ENCODE results near the gene PDGFC.
A peak's percentile ranks its signal among the peaks of the same experiment; 100 is the strongest.

PDGFC gene

GRCh38 chr4:156924774-156925315, 46.8 kb downstream of the PDGFC start:
- Histone ChIP-seq H3K27ac (ENCODE audit: insufficient read depth in 1 of 2, low read depth in 1 of 2, low read length in 2 of 2, poor library complexity in 1 of 2, severe bottlenecking in 2 of 2) (no peak overlapping the region), H3K4me3 (ENCODE audit: control insufficient read depth in 1 of 7, extremely low read depth in 1 of 7, insufficient read depth in 4 of 7, low read depth in 2 of 7, low read length in 6 of 7) (no peak overlapping the region), H3K4me1 (ENCODE audit: control extremely low read depth in 1 of 4, control insufficient read depth in 4 of 4, insufficient read depth in 4 of 4, low read length in 3 of 4) (peaks cover 6 to 23% (median 9%) of the 10 kb centered on the region in 4 experiments), H3K36me3 (ENCODE audit: control insufficient read depth in 4 of 4, insufficient read depth in 4 of 4, low read length in 3 of 4) (peaks cover 0 to 2% (median 0%) of the 10 kb centered on the region in 4 experiments), H3K9me3 (ENCODE audit: control extremely low read depth in 1 of 5, control insufficient read depth in 4 of 5, insufficient read depth in 2 of 5, low read depth in 1 of 5, low read length in 4 of 5) (peaks cover 0 to 4% (median 4%) of the 10 kb centered on the region in 5 experiments), H3K27me3 (replicated peaks in 2 of 5; ENCODE audit: control insufficient read depth in 4 of 5, insufficient read depth in 5 of 5, low read length in 4 of 5) (no peaks in the 10 kb centered on the region)
- peak in 1 of 3 donors; percentile 6 for DNase-seq
- ChIA-PET CTCF (interaction anchor here (1.7 kb wide), 1 partner anchor 16 kb away, joined by 3 read pairs; no protein-coding TSS in a partner anchor), POLR2A (no interaction called here)

DNA sequence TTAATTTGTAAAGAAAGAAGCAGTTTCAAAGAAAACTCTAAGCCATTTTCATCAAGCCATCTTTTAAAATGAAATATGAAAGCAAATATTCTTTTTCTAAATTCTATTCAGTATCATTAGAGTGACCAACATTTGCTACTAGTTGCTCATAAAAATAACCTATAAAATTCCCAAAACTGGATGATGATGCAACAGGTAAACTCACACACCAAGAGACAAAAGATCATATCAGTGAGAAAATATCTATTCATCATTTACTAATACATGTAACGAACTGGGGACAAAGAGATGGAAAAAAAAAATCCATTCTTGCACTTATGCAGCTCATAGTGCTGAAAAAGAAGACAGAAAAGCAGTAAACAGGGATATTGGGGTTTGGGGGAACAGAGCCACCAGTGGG, 48.1 kb downstream of the PDGFC start:
- ChIA-PET CTCF (interaction anchor here (0.6 to 1.7 kb wide), 2 partner anchors 15 to 17 kb away, joined by 3 to 4 read pairs; no protein-coding TSS in a partner anchor), POLR2A (no interaction called here)
- peaks cover 0 to 6% (median 4%) of the 10 kb centered on the region in 5 experiments for H3K9me3 ChIP-seq (ENCODE audit: control extremely low read depth in 1 of 5, control insufficient read depth in 4 of 5, insufficient read depth in 2 of 5, low read depth in 1 of 5, low read length in 4 of 5)
- H3K4me1 ChIP-seq (ENCODE audit: control extremely low read depth in 1 of 4, control insufficient read depth in 4 of 4, insufficient read depth in 4 of 4, low read length in 3 of 4), result peaks cover 6 to 14% (median 9%) of the 10 kb centered on the region in 4 experiments
- DNase-seq, result no peak
- H3K27me3 ChIP-seq (replicated peaks in 2 of 5; ENCODE audit: control insufficient read depth in 4 of 5, insufficient read depth in 5 of 5, low read length in 4 of 5), result no peaks in the 10 kb centered on the region
- WGBS (ENCODE audit: insufficient coverage), result no CpG with 5 or more reads among the region's 1 CpG
- no peak overlapping the region for H3K27ac ChIP-seq (ENCODE audit: insufficient read depth in 1 of 2, low read depth in 1 of 2, low read length in 2 of 2, poor library complexity in 1 of 2, severe bottlenecking in 2 of 2)
- H3K36me3 ChIP-seq (ENCODE audit: control insufficient read depth in 4 of 4, insufficient read depth in 4 of 4, low read length in 3 of 4), result peaks cover 0 to 4% (median 0%) of the 10 kb centered on the region in 4 experiments
- no peak overlapping the region for H3K4me3 ChIP-seq (ENCODE audit: control insufficient read depth in 1 of 7, extremely low read depth in 1 of 7, insufficient read depth in 4 of 7, low read depth in 2 of 7, low read length in 6 of 7)

- Histone ChIP-seq H3K9me3 (ENCODE audit: control extremely low read depth in 1 of 5, control insufficient read depth in 4 of 5, insufficient read depth in 2 of 5, low read depth in 1 of 5, low read length in 4 of 5) (peaks cover 2 to 23% (median 11%) of the 10 kb centered on the region in 5 experiments), H3K27me3 (replicated peaks in 2 of 5; ENCODE audit: control insufficient read depth in 4 of 5, insufficient read depth in 5 of 5, low read length in 4 of 5) (no peaks in the 10 kb centered on the region), H3K4me3 (ENCODE audit: control insufficient read depth in 1 of 7, extremely low read depth in 1 of 7, insufficient read depth in 4 of 7, low read depth in 2 of 7, low read length in 6 of 7) (no peak overlapping the region), H3K4me1 (ENCODE audit: control extremely low read depth in 1 of 4, control insufficient read depth in 4 of 4, insufficient read depth in 4 of 4, low read length in 3 of 4) (no peaks in the 10 kb centered on the region), H3K27ac (ENCODE audit: insufficient read depth in 1 of 2, low read depth in 1 of 2, low read length in 2 of 2, poor library complexity in 1 of 2, severe bottlenecking in 2 of 2) (no peak overlapping the region), H3K36me3 (ENCODE audit: control insufficient read depth in 4 of 4, insufficient read depth in 4 of 4, low read length in 3 of 4) (peaks cover 0 to 6% (median 1%) of the 10 kb centered on the region in 4 experiments)
- DNase-seq, result no peak
- ChIA-PET CTCF (interaction anchor here (0.8 kb wide), 1 partner anchor 40 kb away, joined by 3 read pairs; no protein-coding TSS in a partner anchor), POLR2A (no interaction called here)
- 100% methylated on average over 2 of the region's 2 CpGs for WGBS (ENCODE audit: insufficient coverage)
These were observed 56.4 kb downstream of the PDGFC start for GRCh38 chr4:156915221-156915620.

DNA sequence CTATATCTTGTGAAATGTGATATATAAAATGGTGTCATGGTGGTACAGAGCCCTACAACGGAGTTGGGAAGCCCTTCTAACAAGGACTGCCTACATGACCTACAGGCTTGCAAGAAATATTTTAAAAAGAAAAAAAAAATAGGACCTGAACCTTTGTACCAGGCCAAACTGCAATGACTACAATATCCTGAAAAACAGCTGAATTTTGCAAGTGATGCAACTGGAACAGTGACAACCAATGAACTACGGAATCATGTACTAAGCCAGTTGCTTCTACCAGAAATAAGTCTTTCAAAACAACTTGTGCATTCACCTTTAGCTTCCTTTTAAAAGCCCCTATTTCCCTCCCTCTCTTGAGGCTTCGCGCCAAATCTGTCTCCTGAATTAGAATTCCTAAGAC, 58.4 kb downstream of the PDGFC start:
- WGBS (ENCODE audit: insufficient coverage), result 100% methylated on average over 1 of the region's 4 CpGs
- CTCF ChIA-PET, result interaction anchor here (0.9 kb wide), 1 partner anchor 14 kb away, joined by 4 read pairs; no protein-coding TSS in a partner anchor

GRCh38 chr4:156909010-156909409, 62.6 kb downstream of the PDGFC start:
- no peak overlapping the region for H3K27ac ChIP-seq (ENCODE audit: insufficient read depth in 1 of 2, low read depth in 1 of 2, low read length in 2 of 2, poor library complexity in 1 of 2, severe bottlenecking in 2 of 2)
- no peak for DNase-seq
- peaks cover 0 to 2% (median 0%) of the 10 kb centered on the region in 4 experiments for H3K36me3 ChIP-seq (ENCODE audit: control insufficient read depth in 4 of 4, insufficient read depth in 4 of 4, low read length in 3 of 4)
- WGBS (ENCODE audit: insufficient coverage), result 100% methylated on average over 1 of the region's 2 CpGs
- no peak overlapping the region for H3K4me3 ChIP-seq (ENCODE audit: control insufficient read depth in 1 of 7, extremely low read depth in 1 of 7, insufficient read depth in 4 of 7, low read depth in 2 of 7, low read length in 6 of 7)
- ChIA-PET CTCF (interaction anchor here (1.4 kb wide), 1 partner anchor 15 kb away, joined by 3 read pairs; no protein-coding TSS in a partner anchor), POLR2A (no interaction called here)
- peaks cover 0 to 4% (median 2%) of the 10 kb centered on the region in 4 experiments for H3K4me1 ChIP-seq (ENCODE audit: control extremely low read depth in 1 of 4, control insufficient read depth in 4 of 4, insufficient read depth in 4 of 4, low read length in 3 of 4)
- H3K27me3 ChIP-seq (replicated peaks in 2 of 5; ENCODE audit: control insufficient read depth in 4 of 5, insufficient read depth in 5 of 5, low read length in 4 of 5), result no peaks in the 10 kb centered on the region
- H3K9me3 ChIP-seq (ENCODE audit: control extremely low read depth in 1 of 5, control insufficient read depth in 4 of 5, insufficient read depth in 2 of 5, low read depth in 1 of 5, low read length in 4 of 5), result peaks cover 0 to 18% (median 7%) of the 10 kb centered on the region in 5 experiments

More for the DNA sequence above, 58.4 kb downstream of the PDGFC start:
- POLR2A ChIA-PET, result no interaction called here
- Histone ChIP-seq H3K27ac (ENCODE audit: insufficient read depth in 1 of 2, low read depth in 1 of 2, low read length in 2 of 2, poor library complexity in 1 of 2, severe bottlenecking in 2 of 2) (no peak overlapping the region), H3K9me3 (ENCODE audit: control extremely low read depth in 1 of 5, control insufficient read depth in 4 of 5, insufficient read depth in 2 of 5, low read depth in 1 of 5, low read length in 4 of 5) (peaks cover 2 to 23% (median 9%) of the 10 kb centered on the region in 5 experiments), H3K4me3 (ENCODE audit: control insufficient read depth in 1 of 7, extremely low read depth in 1 of 7, insufficient read depth in 4 of 7, low read depth in 2 of 7, low read length in 6 of 7) (peak overlapping the region in 1 of 7 experiments; percentile 9), H3K27me3 (replicated peaks in 2 of 5; ENCODE audit: control insufficient read depth in 4 of 5, insufficient read depth in 5 of 5, low read length in 4 of 5) (no peaks in the 10 kb centered on the region), H3K4me1 (ENCODE audit: control extremely low read depth in 1 of 4, control insufficient read depth in 4 of 4, insufficient read depth in 4 of 4, low read length in 3 of 4) (no peaks in the 10 kb centered on the region), H3K36me3 (ENCODE audit: control insufficient read depth in 4 of 4, insufficient read depth in 4 of 4, low read length in 3 of 4) (peaks cover 0 to 6% (median 0%) of the 10 kb centered on the region in 4 experiments)
- no peak for DNase-seq

- no peak for DNase-seq
- CTCF ChIA-PET, result interaction anchor here (0.5 to 1.6 kb wide), 4 partner anchors 11 to 18 kb away, joined by 3 to 4 read pairs (median 4); no protein-coding TSS in a partner anchor
- WGBS (ENCODE audit: insufficient coverage), result no CpG with 5 or more reads among the region's 2 CpGs
- no peak overlapping the region for H3K27ac ChIP-seq (ENCODE audit: insufficient read depth in 1 of 2, low read depth in 1 of 2, low read length in 2 of 2, poor library complexity in 1 of 2, severe bottlenecking in 2 of 2)
- H3K27me3 ChIP-seq (replicated peaks in 2 of 5; ENCODE audit: control insufficient read depth in 4 of 5, insufficient read depth in 5 of 5, low read length in 4 of 5), result no peaks in the 10 kb centered on the region
- H3K36me3 ChIP-seq (ENCODE audit: control insufficient read depth in 4 of 4, insufficient read depth in 4 of 4, low read length in 3 of 4), result no peaks in the 10 kb centered on the region
- H3K9me3 ChIP-seq (ENCODE audit: control extremely low read depth in 1 of 5, control insufficient read depth in 4 of 5, insufficient read depth in 2 of 5, low read depth in 1 of 5, low read length in 4 of 5), result no peaks in the 10 kb centered on the region
- POLR2A ChIA-PET, result no interaction called here
- no peak overlapping the region for H3K4me3 ChIP-seq (ENCODE audit: control insufficient read depth in 1 of 7, extremely low read depth in 1 of 7, insufficient read depth in 4 of 7, low read depth in 2 of 7, low read length in 6 of 7)
- peaks cover 0 to 7% (median 4%) of the 10 kb centered on the region in 4 experiments for H3K4me1 ChIP-seq (ENCODE audit: control extremely low read depth in 1 of 4, control insufficient read depth in 4 of 4, insufficient read depth in 4 of 4, low read length in 3 of 4)
These were observed 65.3 kb downstream of the PDGFC start for GRCh38 chr4:156906325-156906724.

DNA sequence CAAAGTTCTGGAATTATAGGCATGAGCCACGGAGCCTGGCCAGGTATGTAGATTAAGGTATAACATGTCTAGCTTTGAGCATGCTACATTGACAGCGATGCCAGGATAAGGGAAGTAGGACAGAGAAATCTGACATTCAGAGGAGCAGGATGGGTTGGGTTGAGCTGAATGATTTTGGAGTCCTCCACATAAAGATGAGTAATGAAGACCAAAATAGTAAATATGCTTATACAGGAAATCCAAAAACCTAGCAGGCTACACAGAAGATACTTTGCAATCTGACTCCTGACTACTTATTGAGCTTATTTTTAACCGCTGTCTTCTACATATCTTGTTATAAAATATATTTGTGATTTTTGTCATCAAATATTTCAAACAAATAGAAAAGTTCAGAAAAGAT, 69.7 kb downstream of the PDGFC start:
- Histone ChIP-seq H3K4me3 (ENCODE audit: control insufficient read depth in 1 of 7, extremely low read depth in 1 of 7, insufficient read depth in 4 of 7, low read depth in 2 of 7, low read length in 6 of 7) (no peak overlapping the region), H3K27me3 (replicated peaks in 2 of 5; ENCODE audit: control insufficient read depth in 4 of 5, insufficient read depth in 5 of 5, low read length in 4 of 5) (no peaks in the 10 kb centered on the region), H3K27ac (ENCODE audit: insufficient read depth in 1 of 2, low read depth in 1 of 2, low read length in 2 of 2, poor library complexity in 1 of 2, severe bottlenecking in 2 of 2) (no peak overlapping the region), H3K4me1 (ENCODE audit: control extremely low read depth in 1 of 4, control insufficient read depth in 4 of 4, insufficient read depth in 4 of 4, low read length in 3 of 4) (peaks cover 3 to 22% (median 14%) of the 10 kb centered on the region in 4 experiments), H3K36me3 (ENCODE audit: control insufficient read depth in 4 of 4, insufficient read depth in 4 of 4, low read length in 3 of 4) (no peaks in the 10 kb centered on the region), H3K9me3 (ENCODE audit: control extremely low read depth in 1 of 5, control insufficient read depth in 4 of 5, insufficient read depth in 2 of 5, low read depth in 1 of 5, low read length in 4 of 5) (no peaks in the 10 kb centered on the region)
- POLR2A ChIA-PET, result no interaction called here
- peak in 1 of 3 donors; percentile 30 for DNase-seq
- WGBS (ENCODE audit: insufficient coverage), result 100% methylated on average over 2 of the region's 3 CpGs
- CTCF ChIA-PET, result interaction anchor here (1.4 kb wide), 1 partner anchor 66 kb away, joined by 4 read pairs; no protein-coding TSS in a partner anchor

All from common myeloid progenitor, CD34-positive (primary cell).